WTC11 (cell line): ENCODE results near the gene HSPG2. TPM values are rescaled to one million over a fixed set of nuclear protein-coding genes. Genes with fewer than 3 reads are reported as not detected.
"Not testable (repeated sequence)": the region's sequence is repeated elsewhere in the genome, so short reads cannot be mapped to it uniquely, and the experiment has no call there.

ENCODE experiments used
- ATAC-seq: fragments of 200-7000 bp; cut with Tn5 transposase; 2 replicates; pipeline ENCODE4 v1.10.0; 2021; ENCODE audit warnings: mild to moderate bottlenecking, moderate library complexity
- CTCF ChIA-PET: fragments of 300-600 bp; sonication (Branson Sonifier 250); formaldehyde crosslinking; loops from one replicate; lab custom pipeline; 2021; ENCODE audit warnings: antibody characterized with exemption; lab: Charles Lee
- POLR2A ChIA-PET: fragments of 350-600 bp; sonication (Branson Sonifier 250); formaldehyde crosslinking; loops from one replicate; lab custom pipeline; 2021; ENCODE audit warnings: antibody characterized with exemption; lab: Charles Lee
- DNase-seq: peaks from one replicate; pipeline ENCODE4 v3.0.0; 2021; ENCODE audit warnings: low spot score
- H3K27ac Mint-ChIP-seq: 2 replicates; pipeline ENCODE4 v1.8.0; 2021; ENCODE audit warnings: mixed read lengths
- H3K27me3 Mint-ChIP-seq: 2 replicates; pipeline ENCODE4 v1.8.0; 2021; ENCODE audit warnings: low read depth, mild to moderate bottlenecking, moderate library complexity, mixed read lengths
- H3K36me3 Mint-ChIP-seq: 2 replicates; pipeline ENCODE4 v1.8.0; 2021; ENCODE audit warnings: mixed read lengths
- H3K4me1 Mint-ChIP-seq: 2 replicates; pipeline ENCODE4 v1.8.0; 2022; ENCODE audit warnings: mixed read lengths
- H3K4me3 Mint-ChIP-seq: 2 replicates; pipeline ENCODE4 v1.8.0; 2021; ENCODE audit warnings: mild to moderate bottlenecking, moderate library complexity, mixed read lengths
- H3K9me3 Mint-ChIP-seq: 2 replicates; pipeline ENCODE4 v1.8.0; 2021; ENCODE audit warnings: mixed read lengths
- E2F1 ChIP-seq: sonication (generic); formaldehyde crosslinking; IDR thresholded peaks from 2 replicates; pipeline ENCODE4 v1.8.0; 2022; ENCODE audit warnings: mild to moderate bottlenecking, missing genetic modification reagents
- ETV6 ChIP-seq: sonication (generic); formaldehyde crosslinking; IDR thresholded peaks from 2 replicates; pipeline ENCODE4 v1.8.1; 2022; ENCODE audit warnings: mild to moderate bottlenecking, missing genetic modification reagents
- FOXK1 ChIP-seq: sonication (generic); formaldehyde crosslinking; IDR thresholded peaks from 2 replicates; pipeline ENCODE4 v1.8.0; 2022; ENCODE audit warnings: mild to moderate bottlenecking, moderate library complexity, missing genetic modification reagents
- GRHL2 ChIP-seq: fragments of 250-450 bp; sonication (Bioruptor Pico); IDR thresholded peaks from 2 replicates; pipeline ENCODE4 v1.8.0; 2022; ENCODE audit warnings: mild to moderate bottlenecking, moderate library complexity; ENCODE audit not compliant: insufficient replicate concordance, severe bottlenecking
- IRF2 ChIP-seq: sonication (generic); formaldehyde crosslinking; IDR thresholded peaks from 2 replicates; pipeline ENCODE4 v1.8.0; 2022; ENCODE audit warnings: low read depth, missing genetic modification reagents, borderline replicate concordance
- PRRX2 ChIP-seq: fragments of 250-450 bp; sonication (Bioruptor Pico); IDR thresholded peaks from 2 replicates; pipeline ENCODE4 v1.8.0; 2021; ENCODE audit warnings: mild to moderate bottlenecking
- RELA ChIP-seq: sonication (generic); formaldehyde crosslinking; IDR thresholded peaks from 2 replicates; pipeline ENCODE4 v1.8.1; 2022; ENCODE audit warnings: missing genetic modification reagents, mild to moderate bottlenecking, borderline replicate concordance
- RORB ChIP-seq: fragments of 250-450 bp; sonication (Bioruptor Pico); IDR thresholded peaks from 2 replicates; pipeline ENCODE4 v1.9.0; 2021; ENCODE audit warnings: mild to moderate bottlenecking
- SP1 ChIP-seq: sonication (generic); formaldehyde crosslinking; conservative IDR thresholded peaks from 2 replicates; pipeline ENCODE4 v1.8.1; 2022; ENCODE audit warnings: missing genetic modification reagents
- ZNF121 ChIP-seq: sonication (generic); formaldehyde crosslinking; IDR thresholded peaks from 2 replicates; pipeline ENCODE4 v1.8.0; 2023; ENCODE audit warnings: missing genetic modification reagents
- ZNF138 ChIP-seq: sonication (generic); formaldehyde crosslinking; conservative IDR thresholded peaks from 2 replicates; pipeline ENCODE4 v1.8.1; 2022; ENCODE audit warnings: mild to moderate bottlenecking, moderate library complexity, missing genetic modification reagents
- ZNF281 ChIP-seq: sonication (generic); formaldehyde crosslinking; IDR thresholded peaks from 2 replicates; pipeline ENCODE4 v1.8.0; 2023; ENCODE audit warnings: mild to moderate bottlenecking, missing genetic modification reagents
- ZNF317 ChIP-seq: sonication (generic); formaldehyde crosslinking; IDR thresholded peaks from 2 replicates; pipeline ENCODE4 v1.8.1; 2023; ENCODE audit warnings: low read depth, mild to moderate bottlenecking, moderate library complexity, missing genetic modification reagents, borderline replicate concordance
- total RNA-seq: library from RNA; stranded (reverse); gene quantifications from 3 replicates; pipeline ENCODE4 v1.2.3, GENCODE V29; 2021
- TF ChIP-seq, protein P1 (sequence below): fragments of 250-450 bp; sonication (Bioruptor Pico); IDR thresholded peaks from 2 replicates; pipeline ENCODE4 v1.8.0; 2021; ENCODE audit warnings: mild to moderate bottlenecking
- TF ChIP-seq, protein P2 (sequence below): sonication (generic); formaldehyde crosslinking; IDR thresholded peaks from 2 replicates; pipeline ENCODE4 v1.8.1; 2022; ENCODE audit warnings: missing genetic modification reagents, borderline replicate concordance
- TF ChIP-seq, protein P3 (sequence below): sonication (generic); formaldehyde crosslinking; IDR thresholded peaks from 2 replicates; pipeline ENCODE4 v1.8.1; 2023; ENCODE audit warnings: mild to moderate bottlenecking, moderate library complexity, missing genetic modification reagents
- TF ChIP-seq, protein P4 (sequence below): sonication (generic); formaldehyde crosslinking; IDR thresholded peaks from 2 replicates; pipeline ENCODE4 v1.8.1; 2023; ENCODE audit warnings: mild to moderate bottlenecking, missing genetic modification reagents

HSPG2 gene
- total RNA-seq, 1 experiment from 2014 or later, result 120 TPM

- TF ChIP-seq ZNF281 (CRISPR knock-in tag), result no peak
- no peak for TF ChIP-seq RELA (CRISPR knock-in tag)
- no peak for TF ChIP-seq ZNF138 (CRISPR knock-in tag)
- TF ChIP-seq IRF2 (CRISPR knock-in tag), result no peak
- TF ChIP-seq SP1 (CRISPR knock-in tag), result no peak
- TF ChIP-seq, protein P1, sequence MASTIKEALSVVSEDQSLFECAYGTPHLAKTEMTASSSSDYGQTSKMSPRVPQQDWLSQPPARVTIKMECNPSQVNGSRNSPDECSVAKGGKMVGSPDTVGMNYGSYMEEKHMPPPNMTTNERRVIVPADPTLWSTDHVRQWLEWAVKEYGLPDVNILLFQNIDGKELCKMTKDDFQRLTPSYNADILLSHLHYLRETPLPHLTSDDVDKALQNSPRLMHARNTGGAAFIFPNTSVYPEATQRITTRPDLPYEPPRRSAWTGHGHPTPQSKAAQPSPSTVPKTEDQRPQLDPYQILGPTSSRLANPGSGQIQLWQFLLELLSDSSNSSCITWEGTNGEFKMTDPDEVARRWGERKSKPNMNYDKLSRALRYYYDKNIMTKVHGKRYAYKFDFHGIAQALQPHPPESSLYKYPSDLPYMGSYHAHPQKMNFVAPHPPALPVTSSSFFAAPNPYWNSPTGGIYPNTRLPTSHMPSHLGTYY (CRISPR knock-in tag), result no peak
- TF ChIP-seq, protein P2, sequence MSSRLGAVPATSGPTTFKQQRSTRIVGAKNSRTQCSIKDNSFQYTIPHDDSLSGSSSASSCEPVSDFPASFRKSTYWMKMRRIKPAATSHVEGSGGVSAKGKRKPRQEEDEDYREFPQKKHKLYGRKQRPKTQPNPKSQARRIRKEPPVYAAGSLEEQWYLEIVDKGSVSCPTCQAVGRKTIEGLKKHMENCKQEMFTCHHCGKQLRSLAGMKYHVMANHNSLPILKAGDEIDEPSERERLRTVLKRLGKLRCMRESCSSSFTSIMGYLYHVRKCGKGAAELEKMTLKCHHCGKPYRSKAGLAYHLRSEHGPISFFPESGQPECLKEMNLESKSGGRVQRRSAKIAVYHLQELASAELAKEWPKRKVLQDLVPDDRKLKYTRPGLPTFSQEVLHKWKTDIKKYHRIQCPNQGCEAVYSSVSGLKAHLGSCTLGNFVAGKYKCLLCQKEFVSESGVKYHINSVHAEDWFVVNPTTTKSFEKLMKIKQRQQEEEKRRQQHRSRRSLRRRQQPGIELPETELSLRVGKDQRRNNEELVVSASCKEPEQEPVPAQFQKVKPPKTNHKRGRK, result no peak
- TF ChIP-seq, all 79 proteins: peak for 0
These were observed 144.0 kb downstream of the HSPG2 start (continued) for GRCh38 chr1:21793104-21793503.

- ATAC-seq (no peak), DNase-seq (no peak)
- H3K27me3 Mint-ChIP-seq, result no peaks in the 10 kb centered on the region
- ChIA-PET CTCF (no interaction called here), POLR2A (no interaction called here)
- H3K27ac Mint-ChIP-seq, result no peak overlapping the region
- no peak for TF ChIP-seq GRHL2 (CRISPR knock-in tag)
- TF ChIP-seq FOXK1 (CRISPR knock-in tag), result no peak
- TF ChIP-seq ETV6 (CRISPR knock-in tag), result no peak
- TF ChIP-seq, protein P3, sequence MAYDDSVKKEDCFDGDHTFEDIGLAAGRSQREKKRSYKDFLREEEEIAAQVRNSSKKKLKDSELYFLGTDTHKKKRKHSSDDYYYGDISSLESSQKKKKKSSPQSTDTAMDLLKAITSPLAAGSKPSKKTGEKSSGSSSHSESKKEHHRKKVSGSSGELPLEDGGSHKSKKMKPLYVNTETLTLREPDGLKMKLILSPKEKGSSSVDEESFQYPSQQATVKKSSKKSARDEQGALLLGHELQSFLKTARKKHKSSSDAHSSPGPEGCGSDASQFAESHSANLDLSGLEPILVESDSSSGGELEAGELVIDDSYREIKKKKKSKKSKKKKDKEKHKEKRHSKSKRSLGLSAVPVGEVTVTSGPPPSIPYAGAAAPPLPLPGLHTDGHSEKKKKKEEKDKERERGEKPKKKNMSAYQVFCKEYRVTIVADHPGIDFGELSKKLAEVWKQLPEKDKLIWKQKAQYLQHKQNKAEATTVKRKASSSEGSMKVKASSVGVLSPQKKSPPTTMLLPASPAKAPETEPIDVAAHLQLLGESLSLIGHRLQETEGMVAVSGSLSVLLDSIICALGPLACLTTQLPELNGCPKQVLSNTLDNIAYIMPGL, result no peak
- TF ChIP-seq RORB (CRISPR knock-in tag), result no peak
- TF ChIP-seq, protein P4, sequence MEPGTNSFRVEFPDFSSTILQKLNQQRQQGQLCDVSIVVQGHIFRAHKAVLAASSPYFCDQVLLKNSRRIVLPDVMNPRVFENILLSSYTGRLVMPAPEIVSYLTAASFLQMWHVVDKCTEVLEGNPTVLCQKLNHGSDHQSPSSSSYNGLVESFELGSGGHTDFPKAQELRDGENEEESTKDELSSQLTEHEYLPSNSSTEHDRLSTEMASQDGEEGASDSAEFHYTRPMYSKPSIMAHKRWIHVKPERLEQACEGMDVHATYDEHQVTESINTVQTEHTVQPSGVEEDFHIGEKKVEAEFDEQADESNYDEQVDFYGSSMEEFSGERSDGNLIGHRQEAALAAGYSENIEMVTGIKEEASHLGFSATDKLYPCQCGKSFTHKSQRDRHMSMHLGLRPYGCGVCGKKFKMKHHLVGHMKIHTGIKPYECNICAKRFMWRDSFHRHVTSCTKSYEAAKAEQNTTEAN, result no peak
- no peak for TF ChIP-seq PRRX2 (CRISPR knock-in tag)
- TF ChIP-seq ZNF317 (CRISPR knock-in tag), result no peak
- TF ChIP-seq E2F1 (CRISPR knock-in tag), result no peak
- no peak for TF ChIP-seq ZNF121 (CRISPR knock-in tag)
- no peak overlapping the region for H3K4me3 Mint-ChIP-seq
- peaks cover 23% of the 10 kb centered on the region for H3K4me1 Mint-ChIP-seq
- H3K9me3 Mint-ChIP-seq, result no peaks in the 10 kb centered on the region
- no peaks in the 10 kb centered on the region for H3K36me3 Mint-ChIP-seq
These were observed 150.5 kb downstream of the HSPG2 start for GRCh38 chr1:21786640-21787039.

- H3K27ac Mint-ChIP-seq, POLR2A ChIA-PET, ATAC-seq, DNase-seq, H3K4me3 Mint-ChIP-seq, H3K9me3 Mint-ChIP-seq, H3K36me3 Mint-ChIP-seq, H3K27me3 Mint-ChIP-seq: not testable (repeated sequence)
- CTCF ChIA-PET, result interaction anchor here (1.3 kb wide), 1 partner anchor 130 kb away, joined by 4 read pairs; no protein-coding TSS in a partner anchor
- H3K4me1 Mint-ChIP-seq, result peaks cover 26% of the 10 kb centered on the region
These were observed 151.3 kb downstream of the HSPG2 start for GRCh38 chr1:21785764-21786163.
